AG04450 (cell line): Measurements from ENCODE around the gene NFS1. TPM values are rescaled to one million over a fixed set of nuclear protein-coding genes. Genes with fewer than 3 reads are reported as not detected.

Experiments
- CTCF ChIA-PET: fragments of 300-600, 350-600 bp; formaldehyde crosslinking; extraction: SDS; loops from one replicate; lab custom pipeline; 2022; ENCODE audit warnings: antibody characterized with exemption, inconsistent platforms; lab: Charles Lee
- POLR2A ChIA-PET: fragments of 350-600 bp; formaldehyde crosslinking; extraction: SDS; loops from one replicate; lab custom pipeline; 2021; ENCODE audit warnings: antibody characterized with exemption, inconsistent platforms; lab: Yijun Ruan, JAX
- DNase-seq: peaks from one replicate; pipeline ENCODE4 v3.0.0-alpha.2; 2011; ENCODE audit warnings: low read depth, low spot score
- H3K27ac ChIP-seq: one replicate; pipeline ENCODE4 v1.5.1; 2012; ENCODE audit warnings: low read depth, low read length, control low read depth
- H3K27me3 ChIP-seq: one replicate; pipeline ENCODE4 v1.6.0; 2012; ENCODE audit warnings: low read length; ENCODE audit not compliant: control insufficient read depth, insufficient read depth
- H3K4me3 ChIP-seq: 2 replicates; pipeline ENCODE4 v1.5.1; 2011; ENCODE audit warnings: mild to moderate bottlenecking, low read depth, low read length, control low read depth
- H3K9me3 ChIP-seq: 2 replicates; pipeline ENCODE4 v1.5.1; 2012; ENCODE audit warnings: low read length; ENCODE audit not compliant: control insufficient read depth, insufficient read depth
- CTCF ChIP-seq: IDR thresholded peaks from 2 replicates; pipeline ENCODE4 v1.5.1; 2011; ENCODE audit warnings: low read depth, low read length, control low read depth, inconsistent platforms
- polyA plus RNA-seq: library from polyadenylated mRNA; depleted of rRNA; stranded (reverse); fragments of >200 nt; gene quantifications from 2 replicates; pipeline ENCODE4 v1.2.3, GENCODE V29; 2011

Gene NFS1
- polyA plus RNA-seq, 1 experiment = 44.4 TPM

- no peak for TF ChIP-seq CTCF
- Histone ChIP-seq H3K27ac (no peak overlapping the region), H3K27me3 (no peaks in the 10 kb centered on the region), H3K4me3 (no peak overlapping the region), H3K9me3 (no peaks in the 10 kb centered on the region)
- DNase-seq = no peak
- ChIA-PET CTCF (no interaction called here), POLR2A (no interaction called here)
Observed at GRCh38 chr20:35650632-35651031, 48.5 kb downstream of the NFS1 start.

DNA sequence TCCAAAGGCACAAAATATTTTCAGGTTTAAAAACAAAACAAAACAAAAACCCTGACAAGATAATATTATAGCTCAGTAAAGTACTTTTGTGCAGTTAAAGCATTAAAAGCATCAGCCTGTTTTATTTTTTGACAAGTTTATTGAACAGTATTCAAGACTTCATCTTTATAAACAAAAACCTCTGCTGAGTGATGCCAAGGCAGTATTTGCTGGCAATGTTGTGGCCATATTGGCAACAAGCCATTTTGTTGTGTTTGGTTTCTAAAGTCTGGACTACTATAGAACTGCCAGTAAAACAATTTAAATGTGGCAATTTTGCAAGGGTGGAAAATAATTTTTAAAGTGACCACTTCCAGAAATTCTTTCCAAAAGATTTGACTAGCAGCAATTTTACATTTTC, 50.3 kb downstream of the NFS1 start:
- ChIA-PET CTCF (interaction anchor here (0.7 to 1.8 kb wide), 3 partner anchors 138 to 201 kb away, joined by 3 to 4 read pairs (median 3); no protein-coding TSS in a partner anchor), POLR2A (interaction anchor here (0.9 kb wide), 1 partner anchor 15 kb away, joined by 3 read pairs; no protein-coding TSS in a partner anchor)
- no peak for DNase-seq

DNA sequence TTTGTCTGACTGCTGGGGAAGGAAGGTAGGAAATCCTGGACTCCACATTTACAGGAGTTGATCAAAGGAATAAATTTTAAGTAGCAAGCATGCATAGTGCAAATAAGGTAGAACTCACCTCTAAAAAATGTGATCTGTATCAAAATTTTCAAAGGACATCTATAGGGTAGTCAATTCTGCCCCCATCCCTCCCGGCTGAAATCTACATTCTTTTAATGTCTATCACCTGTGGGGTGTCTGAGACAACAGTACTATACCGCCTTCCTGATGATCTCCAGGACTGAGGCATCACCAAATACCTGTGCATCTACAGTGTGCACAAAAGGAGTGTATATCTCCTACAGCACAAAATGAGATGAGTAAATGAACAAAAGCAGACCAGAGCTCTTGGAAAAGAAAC, 54.3 kb downstream of the NFS1 start:
- Histone ChIP-seq H3K27me3 (no peaks in the 10 kb centered on the region), H3K4me3 (no peak overlapping the region), H3K27ac (no peak overlapping the region), H3K9me3 (no peaks in the 10 kb centered on the region)
- TF ChIP-seq CTCF = no peak
- ChIA-PET CTCF (no interaction called here), POLR2A (no interaction called here)
- no peak for DNase-seq

More for the DNA sequence above, 50.3 kb downstream of the NFS1 start:
- no peak for TF ChIP-seq CTCF
- Histone ChIP-seq H3K27me3 (no peaks in the 10 kb centered on the region), H3K4me3 (no peak overlapping the region), H3K27ac (no peak overlapping the region), H3K9me3 (no peaks in the 10 kb centered on the region)

DNA sequence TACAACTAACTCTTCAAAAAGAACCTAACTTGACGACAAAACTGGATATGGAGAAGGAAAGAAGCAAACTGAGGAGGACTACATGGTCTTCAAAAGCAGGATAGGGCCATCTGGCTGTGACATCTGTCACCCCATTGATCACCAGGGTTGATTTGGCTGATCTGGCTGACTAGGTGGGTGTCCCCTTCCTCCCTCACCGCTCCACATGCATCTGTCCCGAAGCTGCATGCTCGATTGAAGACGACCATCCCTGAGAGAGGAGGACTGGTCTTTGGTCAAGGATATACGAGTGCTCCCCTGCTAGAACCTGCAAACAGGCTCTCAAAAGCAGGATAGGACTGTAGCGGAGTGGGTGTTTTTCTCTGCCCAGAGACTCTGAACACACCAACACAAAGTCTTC, 56.1 kb downstream of the NFS1 start:
- Histone ChIP-seq H3K27me3 (no peaks in the 10 kb centered on the region), H3K27ac (no peak overlapping the region), H3K9me3 (no peaks in the 10 kb centered on the region), H3K4me3 (no peak overlapping the region)
- POLR2A ChIA-PET = no interaction called here
- CTCF ChIA-PET = no interaction called here
- no peak for DNase-seq
- no peak for TF ChIP-seq CTCF

- H3K27ac ChIP-seq = no peak overlapping the region
- DNase-seq = no peak
- ChIA-PET POLR2A (no interaction called here), CTCF (no interaction called here)
- TF ChIP-seq CTCF = no peak
- no peaks in the 10 kb centered on the region for H3K27me3 ChIP-seq
- no peaks in the 10 kb centered on the region for H3K9me3 ChIP-seq
- H3K4me3 ChIP-seq = no peak overlapping the region
Observed at GRCh38 chr20:35641743-35642142, 57.4 kb downstream of the NFS1 start.
